Measurements from ENCODE around the gene ZNF345.
A peak's percentile ranks its signal among the peaks of the same experiment; 100 is the strongest.

Gene ZNF345

GRCh38 chr19:36916991-36917390 lies 66.3 kb downstream of the ZNF345 start:
- DNase-seq (ENCODE audit: low read depth): peak; percentile 13

GRCh38 chr19:36918090-36918489 lies 67.4 kb downstream of the ZNF345 start:
- no peak for DNase-seq (ENCODE audit: low read depth)
